Measurements from ENCODE around the gene PIP4P1. TPM values are rescaled to one million over a fixed set of nuclear protein-coding genes. Genes with fewer than 3 reads are reported as not detected.

The PIP4P1 gene
- total and polyA plus RNA-seq, 4 donors = 22.2 to 46.7 (median 31.5) TPM

- H3K27me3 ChIP-seq (ENCODE audit: control insufficient read depth in 3 of 3, insufficient read depth in 3 of 3, low read length in 2 of 3) = no peaks in the 10 kb centered on the region
- peak overlapping the region; percentile 55 for H3K4me3 ChIP-seq
- WGBS, 2 donors = 1% methylated on average over 9 of the region's 9 CpGs
- ATAC-seq (ENCODE audit: insufficient read depth, low FRiP score) = no peak
- H3K9me3 ChIP-seq (ENCODE audit: control insufficient read depth in 4 of 4, insufficient read depth in 3 of 4, low read length in 3 of 4) = no peaks in the 10 kb centered on the region
- peaks cover 0 to 14% (median 5%) of the 10 kb centered on the region in 5 donors for H3K4me1 ChIP-seq (ENCODE audit: control insufficient read depth in 5 of 5, insufficient read depth in 5 of 5, low read length in 5 of 5)
- H3K27ac ChIP-seq (ENCODE audit: low read depth in 1 of 2, low read length in 1 of 2) = peak overlapping the region; percentile 91 to 95
- TF ChIP-seq, protein P1, sequence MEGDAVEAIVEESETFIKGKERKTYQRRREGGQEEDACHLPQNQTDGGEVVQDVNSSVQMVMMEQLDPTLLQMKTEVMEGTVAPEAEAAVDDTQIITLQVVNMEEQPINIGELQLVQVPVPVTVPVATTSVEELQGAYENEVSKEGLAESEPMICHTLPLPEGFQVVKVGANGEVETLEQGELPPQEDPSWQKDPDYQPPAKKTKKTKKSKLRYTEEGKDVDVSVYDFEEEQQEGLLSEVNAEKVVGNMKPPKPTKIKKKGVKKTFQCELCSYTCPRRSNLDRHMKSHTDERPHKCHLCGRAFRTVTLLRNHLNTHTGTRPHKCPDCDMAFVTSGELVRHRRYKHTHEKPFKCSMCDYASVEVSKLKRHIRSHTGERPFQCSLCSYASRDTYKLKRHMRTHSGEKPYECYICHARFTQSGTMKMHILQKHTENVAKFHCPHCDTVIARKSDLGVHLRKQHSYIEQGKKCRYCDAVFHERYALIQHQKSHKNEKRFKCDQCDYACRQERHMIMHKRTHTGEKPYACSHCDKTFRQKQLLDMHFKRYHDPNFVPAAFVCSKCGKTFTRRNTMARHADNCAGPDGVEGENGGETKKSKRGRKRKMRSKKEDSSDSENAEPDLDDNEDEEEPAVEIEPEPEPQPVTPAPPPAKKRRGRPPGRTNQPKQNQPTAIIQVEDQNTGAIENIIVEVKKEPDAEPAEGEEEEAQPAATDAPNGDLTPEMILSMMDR (IDR thresholded peaks at IDR 0.05; ENCODE audit: control extremely low read depth, extremely low read depth) = no peak
- H3K9ac ChIP-seq (ENCODE audit: insufficient read depth in 1 of 2, low read length in 2 of 2) = peak overlapping the region in 1 of 2 donors; percentile 95
- DNase-seq = no peak
- H3K36me3 ChIP-seq (ENCODE audit: control insufficient read depth in 4 of 4, insufficient read depth in 4 of 4, low read length in 4 of 4) = no peaks in the 10 kb centered on the region
Measured at GRCh38 chr14:20413744-20414082, 47.5 kb downstream of the PIP4P1 start.

GRCh38 chr14:20412876-20413743, 48.1 kb downstream of the PIP4P1 start, which contains the start of gene TEP1:
TEP1 (minus strand) TSS chr14:20413501; CDS start chr14:20408439, 5,062 bp downstream.
- Histone ChIP-seq H3K9ac (ENCODE audit: insufficient read depth in 1 of 2, low read length in 2 of 2) (peak within 1 kb of the TSS; percentile 21 to 95), H3K4me3 (peak within 1 kb of the TSS; percentile 55), H3K9me3 (ENCODE audit: control insufficient read depth in 4 of 4, insufficient read depth in 3 of 4, low read length in 3 of 4) (no peaks in the 10 kb centered on the region), H3K4me1 (ENCODE audit: control insufficient read depth in 5 of 5, insufficient read depth in 5 of 5, low read length in 5 of 5) (peaks cover 0 to 14% (median 5%) of the 10 kb centered on the region in 5 donors), H3K27me3 (ENCODE audit: control insufficient read depth in 3 of 3, insufficient read depth in 3 of 3, low read length in 2 of 3) (no peaks in the 10 kb centered on the region), H3K36me3 (ENCODE audit: control insufficient read depth in 4 of 4, insufficient read depth in 4 of 4, low read length in 4 of 4) (peaks cover 0 to 2% (median 0%) of the 10 kb centered on the region in 4 donors), H3K27ac (ENCODE audit: low read depth in 1 of 2, low read length in 1 of 2) (peak within 1 kb of the TSS; percentile 91 to 95)
- TF ChIP-seq, protein P1 (IDR thresholded peaks at IDR 0.05; ENCODE audit: control extremely low read depth, extremely low read depth) = no peak
- peak; percentile 86 to 90 (median 87) for DNase-seq
- ATAC-seq (ENCODE audit: insufficient read depth, low FRiP score) = peak; percentile 98
- WGBS, 2 donors = 0% methylated on average over 41 to 43 of the region's 43 CpGs

- peak overlapping the region; percentile 91 to 95 for H3K27ac ChIP-seq (ENCODE audit: low read depth in 1 of 2, low read length in 1 of 2)
- H3K9me3 ChIP-seq (ENCODE audit: control insufficient read depth in 4 of 4, insufficient read depth in 3 of 4, low read length in 3 of 4) = no peaks in the 10 kb centered on the region
- no peak for ATAC-seq (ENCODE audit: insufficient read depth, low FRiP score)
- H3K27me3 ChIP-seq (ENCODE audit: control insufficient read depth in 3 of 3, insufficient read depth in 3 of 3, low read length in 2 of 3) = no peaks in the 10 kb centered on the region
- peak in 2 of 3 donors; percentile 24 to 30 for DNase-seq
- peak overlapping the region; percentile 21 to 88 for H3K9ac ChIP-seq (ENCODE audit: insufficient read depth in 1 of 2, low read length in 2 of 2)
- TF ChIP-seq, protein P1 (IDR thresholded peaks at IDR 0.05; ENCODE audit: control extremely low read depth, extremely low read depth) = no peak
- peaks cover 0 to 9% (median 2%) of the 10 kb centered on the region in 4 donors for H3K36me3 ChIP-seq (ENCODE audit: control insufficient read depth in 4 of 4, insufficient read depth in 4 of 4, low read length in 4 of 4)
- peaks cover 0 to 14% (median 5%) of the 10 kb centered on the region in 5 donors for H3K4me1 ChIP-seq (ENCODE audit: control insufficient read depth in 5 of 5, insufficient read depth in 5 of 5, low read length in 5 of 5)
- 1 to 2% methylated on average over 7 of the region's 7 CpGs for WGBS, 2 donors
- H3K4me3 ChIP-seq = peak overlapping the region; percentile 55
Measured at GRCh38 chr14:20412411-20412810, 48.8 kb downstream of the PIP4P1 start.
